NCI-H774 (cell line): Measurements from ENCODE around the gene ITIH5.
A peak's percentile ranks its signal among the peaks of the same experiment; 100 is the strongest.

Experiments
- DNase-seq: peaks from one replicate; lab custom pipeline; 2025; lab: John Stamatoyannopoulos, UW

Gene ITIH5

DNA sequence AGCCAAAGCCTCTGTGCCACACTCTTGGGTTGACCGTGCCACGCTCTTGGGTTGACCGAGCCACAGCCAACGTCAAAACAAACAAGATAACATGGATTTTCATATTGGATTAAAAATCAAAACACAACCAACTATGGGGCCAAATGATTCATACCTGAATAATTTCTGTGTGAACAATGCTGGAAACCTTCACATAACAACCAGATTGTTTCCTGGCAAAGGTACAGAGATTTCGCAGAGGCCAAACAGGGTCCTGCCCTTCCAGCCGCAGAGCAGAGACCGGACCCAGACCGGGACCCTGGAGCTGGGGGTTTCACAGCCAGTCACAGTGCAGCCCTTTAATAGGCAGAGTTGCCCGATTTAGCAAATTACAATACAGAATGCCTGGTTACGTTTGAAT, 40.5 kb downstream of the ITIH5 start:
- DNase-seq = no peak

GRCh38 chr10:7625836-7626235, 40.9 kb downstream of the ITIH5 start:
- no peak for DNase-seq

DNA sequence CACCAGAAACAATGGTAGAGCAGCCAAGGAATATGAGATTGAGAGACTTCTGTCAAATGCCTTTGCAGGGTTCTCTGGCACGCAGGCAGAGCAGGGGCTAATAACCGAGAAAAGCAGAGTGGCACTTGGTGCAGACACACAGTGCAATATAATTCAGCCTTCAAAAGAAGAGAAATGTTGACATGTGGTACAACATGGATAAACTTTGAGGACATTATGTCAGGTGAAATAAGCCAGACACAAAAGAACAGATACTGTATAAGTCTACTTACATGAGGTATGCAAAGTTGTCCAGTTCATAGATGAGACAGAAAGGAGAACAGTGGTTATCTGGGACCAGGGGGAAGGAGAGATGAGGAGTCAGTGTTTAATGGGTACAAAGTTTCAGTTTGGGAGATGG, 41.8 kb downstream of the ITIH5 start:
- no peak for DNase-seq

GRCh38 chr10:7622969-7623368, 43.8 kb downstream of the ITIH5 start:
- DNase-seq = peak; percentile 1

DNA sequence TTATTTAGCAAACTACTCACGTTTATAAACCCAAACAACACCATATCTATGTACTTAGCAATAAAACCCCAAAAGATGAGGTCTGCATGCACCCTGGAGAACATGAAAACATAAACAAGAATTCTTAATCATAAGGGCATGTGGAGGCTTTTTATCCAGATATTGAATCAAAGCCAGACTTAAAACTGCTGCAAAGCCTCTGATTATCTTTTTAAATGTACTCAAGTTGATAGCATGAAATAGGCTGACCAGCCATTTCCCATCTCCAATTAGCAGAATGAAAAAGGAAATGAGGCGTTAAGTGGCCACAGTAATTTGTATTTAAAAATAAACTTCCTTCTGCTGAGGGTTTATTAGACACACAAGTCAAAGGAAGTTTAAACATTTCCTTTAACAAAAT, 48.3 kb downstream of the ITIH5 start:
- DNase-seq = no peak

DNA sequence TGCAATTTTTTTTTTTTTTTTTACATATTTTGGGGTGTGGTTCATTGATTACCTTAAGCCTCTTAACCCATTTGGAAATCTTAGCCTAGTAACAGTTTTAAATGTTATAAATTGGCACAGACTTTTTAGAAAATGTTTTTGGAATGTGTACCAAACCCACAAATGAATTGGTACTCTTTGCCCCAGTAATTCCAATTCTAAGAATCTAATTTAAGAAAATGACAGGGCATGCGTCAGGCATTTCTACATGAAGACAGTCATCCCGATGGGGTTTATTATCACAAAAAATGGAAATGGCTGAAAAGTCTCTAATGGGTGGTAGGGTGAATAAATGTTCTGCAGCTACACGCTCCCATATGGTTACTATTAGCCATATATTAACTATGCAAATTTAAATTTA, 54.9 kb downstream of the ITIH5 start:
- DNase-seq = no peak

GRCh38 chr10:7610651-7611389, 55.9 kb downstream of the ITIH5 start:
- DNase-seq = no peak

GRCh38 chr10:7610026-7610425, 56.7 kb downstream of the ITIH5 start:
- DNase-seq = no peak

DNA sequence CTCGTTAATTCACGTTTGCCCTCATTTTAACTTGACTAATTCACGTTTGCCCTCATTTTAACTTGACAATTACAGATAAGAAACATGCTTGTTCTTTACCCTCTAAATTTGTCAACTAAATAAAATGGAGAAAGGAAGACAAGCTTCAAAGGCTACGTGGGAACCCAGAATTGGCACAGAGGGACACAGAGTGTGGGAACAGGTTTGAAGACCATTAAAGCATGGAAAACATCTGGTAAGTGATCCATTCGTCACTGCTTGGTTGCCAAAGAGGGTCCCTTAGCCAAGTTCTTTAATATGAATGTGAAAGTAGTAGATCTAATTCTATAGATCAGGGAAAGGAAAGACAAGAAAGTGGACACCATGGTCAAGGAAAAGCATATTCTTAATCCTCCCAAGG, 57.2 kb downstream of the ITIH5 start:
- no peak for DNase-seq

DNA sequence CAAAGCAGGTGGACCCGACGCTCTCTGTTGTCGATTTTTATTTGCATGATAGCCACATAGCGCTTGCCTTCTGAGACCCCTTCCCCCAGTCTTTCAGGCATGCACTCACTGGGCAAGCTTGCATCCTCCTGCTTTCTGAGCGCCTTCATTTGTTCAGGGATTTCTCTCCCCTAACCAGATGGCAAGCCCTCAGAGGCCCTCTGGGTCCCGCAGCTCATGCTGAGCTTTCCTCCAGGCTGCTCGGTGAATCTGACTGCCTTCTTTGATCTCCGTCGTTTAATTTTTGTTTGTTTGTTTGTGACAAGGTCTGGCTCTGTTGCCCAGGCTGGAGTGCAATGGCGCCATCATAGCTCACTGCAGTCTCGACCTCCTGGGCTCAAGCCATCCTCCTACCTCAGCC, 58.8 kb downstream of the ITIH5 start:
- DNase-seq = no peak

DNA sequence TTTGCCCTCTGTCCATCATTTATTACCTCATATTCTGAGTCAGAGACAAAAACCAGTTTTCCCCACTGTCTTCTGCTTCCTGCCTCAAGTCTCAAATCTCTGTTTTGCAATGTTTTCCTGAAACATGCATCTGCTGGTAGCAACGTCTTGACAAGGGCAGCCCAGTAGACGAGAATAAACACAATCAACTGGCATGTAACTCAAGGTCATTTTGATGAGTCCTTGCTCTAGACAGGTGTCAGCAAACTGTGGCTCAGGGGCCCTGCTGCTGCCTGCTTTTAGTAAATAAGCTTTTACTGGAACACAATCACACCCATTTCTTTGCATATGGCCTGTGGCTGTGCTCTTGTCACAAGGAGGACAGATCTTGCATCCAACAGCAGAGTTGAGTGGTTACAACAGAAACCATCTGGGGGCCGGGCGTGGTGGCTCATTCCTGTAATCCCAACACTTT, 59.8 kb downstream of the ITIH5 start:
- DNase-seq = no peak

DNA sequence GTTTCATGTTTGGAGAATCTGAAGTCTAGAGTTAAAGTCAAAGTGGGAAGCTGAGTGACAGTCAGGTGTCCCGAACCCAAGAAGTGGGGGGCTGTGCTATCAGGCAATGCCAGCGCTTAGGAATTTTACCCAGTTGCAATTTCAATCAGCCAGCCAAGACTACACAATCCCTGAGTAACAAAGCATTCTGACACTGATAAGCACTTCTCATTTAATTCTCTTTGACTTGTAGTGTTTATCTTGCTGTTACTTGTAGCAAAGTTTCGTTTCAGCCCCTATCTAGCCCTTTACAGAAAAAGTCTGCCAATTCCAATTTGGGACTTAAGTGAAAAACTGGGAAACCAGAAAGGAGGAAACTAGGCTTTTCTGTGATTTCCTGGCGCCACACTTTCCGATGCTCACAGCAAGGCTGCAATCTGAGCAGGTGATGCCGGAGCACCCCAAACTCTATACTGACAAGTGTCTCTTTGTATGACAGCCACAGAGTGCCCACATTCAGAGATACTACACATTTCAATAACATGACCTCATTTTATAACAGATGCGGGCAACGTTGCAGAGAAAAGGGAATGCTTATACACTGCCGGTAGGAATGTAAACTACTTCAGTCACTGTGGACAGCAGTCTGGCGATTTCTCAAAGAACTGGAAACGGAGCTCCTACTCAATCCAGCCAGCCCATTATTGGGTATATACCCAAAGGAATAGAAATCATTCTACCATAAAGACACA, 61.0 kb downstream of the ITIH5 start:
- no peak for DNase-seq

DNA sequence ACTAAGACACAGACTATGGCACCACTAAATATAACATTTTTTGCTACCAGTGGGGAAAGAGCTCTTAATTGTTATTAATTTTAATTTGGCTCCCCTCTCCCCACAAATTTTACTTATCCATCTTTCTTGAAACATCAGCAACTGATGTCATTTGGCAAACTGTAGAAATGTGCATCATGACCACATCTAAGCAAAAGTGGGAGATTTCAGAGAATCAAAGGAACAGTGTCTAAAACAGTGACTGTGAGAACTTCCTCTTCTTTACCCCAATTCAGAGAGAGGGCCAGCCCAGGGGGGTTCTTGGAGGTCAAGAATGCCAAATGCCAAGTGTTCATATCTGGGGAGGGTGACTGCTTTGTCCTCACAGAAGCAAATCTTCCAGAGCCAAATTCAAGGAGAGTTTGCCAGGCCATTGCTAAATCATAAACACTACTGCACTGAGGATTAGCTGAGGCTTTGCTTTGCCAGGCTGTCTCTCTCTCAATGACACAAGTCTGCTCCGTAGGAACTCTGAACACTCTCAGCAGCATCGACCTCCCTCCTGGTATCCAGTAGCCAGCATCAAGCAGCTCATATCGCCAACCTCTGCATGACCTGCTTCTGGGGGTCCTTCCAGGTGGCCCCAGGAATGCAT, 65.6 kb downstream of the ITIH5 start:
- no peak for DNase-seq

DNA sequence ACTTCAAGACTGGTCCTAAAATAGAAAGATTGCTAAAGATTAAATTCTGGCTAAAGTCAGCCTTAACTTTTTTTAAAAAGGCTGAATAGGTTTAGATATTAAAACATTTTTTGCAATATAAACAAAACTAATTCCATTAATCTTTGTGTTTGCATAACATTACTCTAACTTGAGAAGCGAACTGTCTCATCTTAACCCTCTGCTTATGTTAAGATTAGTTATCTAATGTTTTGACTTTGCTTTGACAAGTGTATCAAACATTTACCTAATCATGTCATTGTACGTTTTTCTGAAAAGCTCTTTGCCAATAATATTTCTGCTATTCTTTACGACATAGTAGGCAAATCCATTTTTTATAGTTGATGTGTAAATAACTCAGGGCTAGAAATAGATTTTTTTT, 68.0 kb downstream of the ITIH5 start:
- DNase-seq = no peak

DNA sequence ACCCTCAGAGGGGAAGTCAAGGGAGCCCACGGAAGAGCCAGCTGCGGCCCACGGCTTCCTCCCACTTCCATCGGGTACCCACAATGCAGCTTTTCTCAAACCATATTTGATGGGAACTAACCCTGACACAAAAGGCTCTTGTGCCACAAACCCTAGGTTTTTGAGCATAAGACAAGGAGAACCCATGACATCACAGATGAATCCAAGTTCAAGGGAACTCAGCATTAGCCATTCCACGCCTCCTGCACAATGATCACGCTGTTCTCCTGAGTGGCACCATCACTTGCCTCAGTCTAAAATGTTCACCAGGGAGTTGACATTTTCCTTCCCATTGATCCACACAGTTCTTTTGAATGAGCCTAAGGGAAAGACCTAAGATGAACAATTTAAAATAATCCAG, 70.4 kb downstream of the ITIH5 start:
- DNase-seq = no peak

DNA sequence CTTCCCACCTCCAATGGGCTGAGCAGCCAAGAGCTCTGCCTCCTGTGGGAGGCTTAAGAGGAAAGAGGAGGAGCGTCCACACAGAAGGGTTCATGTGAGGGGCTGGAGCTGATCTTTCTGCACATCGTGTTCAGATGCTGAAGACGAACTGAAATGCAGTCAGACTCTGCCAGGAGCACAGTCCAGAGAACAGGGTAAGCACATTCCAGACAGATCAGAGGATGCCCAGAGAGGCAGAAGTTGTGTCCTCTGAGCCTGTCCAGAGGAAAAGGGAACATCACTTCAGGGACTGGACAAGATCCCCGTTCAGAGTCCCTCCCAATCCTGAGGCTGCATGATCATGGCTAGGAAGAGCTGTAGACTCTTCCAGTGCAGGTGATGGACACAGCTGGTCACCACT, 72.9 kb downstream of the ITIH5 start:
- DNase-seq = no peak

DNA sequence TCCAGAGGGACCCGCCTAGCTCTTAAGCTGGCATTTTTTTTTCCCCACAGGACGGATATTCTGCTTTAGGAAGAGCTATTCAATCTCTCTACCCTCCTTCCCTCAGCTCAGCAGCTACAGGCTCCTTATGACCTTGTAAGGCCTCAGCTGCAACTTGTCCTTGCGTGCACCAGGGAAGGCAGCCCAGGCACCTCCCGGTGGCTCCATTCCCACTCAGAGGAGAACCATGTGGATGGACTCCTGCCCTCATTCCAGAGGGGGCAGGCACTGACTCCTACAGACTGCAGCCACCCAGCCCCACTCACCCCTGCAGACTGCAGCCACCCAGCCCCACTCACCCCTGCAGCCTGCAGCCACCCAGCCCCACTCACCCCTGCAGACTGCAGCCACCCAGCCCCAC, 73.7 kb downstream of the ITIH5 start:
- no peak for DNase-seq

DNA sequence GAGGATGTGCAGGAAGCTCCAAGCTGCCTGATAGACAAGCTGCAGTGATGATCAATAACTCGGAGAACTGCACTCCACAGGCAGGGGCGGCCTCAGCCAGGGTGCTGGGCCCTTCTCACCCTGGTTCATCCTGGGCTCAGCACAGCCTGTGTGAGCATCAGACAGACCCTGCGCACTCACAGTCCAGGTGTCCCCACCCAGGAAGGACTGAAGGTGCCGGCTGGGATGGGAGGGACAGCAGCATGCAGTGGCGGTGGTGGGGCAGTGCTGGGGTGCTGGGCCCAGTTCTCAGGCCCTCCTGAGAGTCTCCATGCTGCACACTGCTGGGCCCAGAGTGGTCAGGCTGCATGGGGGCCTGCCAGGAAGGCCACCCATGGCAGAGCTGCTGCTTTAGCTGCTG, 74.1 kb downstream of the ITIH5 start:
- DNase-seq = no peak

DNA sequence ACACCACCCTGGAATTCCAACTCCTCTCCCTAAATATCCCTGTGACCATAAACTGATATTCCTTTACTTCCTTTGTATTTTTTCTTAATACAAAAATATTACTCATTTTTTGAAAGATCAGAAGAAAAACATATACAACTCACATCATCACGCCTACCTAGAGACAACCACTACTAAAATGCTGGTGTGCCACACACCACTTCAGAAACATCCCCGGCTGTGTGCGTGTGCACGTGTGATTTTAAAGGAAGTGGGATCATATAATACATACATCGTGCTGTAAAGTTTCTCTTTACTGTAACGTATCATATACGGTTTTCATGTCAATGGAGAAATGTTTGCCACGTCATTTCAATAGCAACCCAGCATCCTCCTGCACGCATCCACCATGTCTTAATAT, 76.5 kb downstream of the ITIH5 start:
- DNase-seq = no peak

- no peak for DNase-seq
Observed at GRCh38 chr10:7589748-7590147, 77.0 kb downstream of the ITIH5 start.

- no peak for DNase-seq
Observed at GRCh38 chr10:7587865-7588188, 78.9 kb downstream of the ITIH5 start.

DNA sequence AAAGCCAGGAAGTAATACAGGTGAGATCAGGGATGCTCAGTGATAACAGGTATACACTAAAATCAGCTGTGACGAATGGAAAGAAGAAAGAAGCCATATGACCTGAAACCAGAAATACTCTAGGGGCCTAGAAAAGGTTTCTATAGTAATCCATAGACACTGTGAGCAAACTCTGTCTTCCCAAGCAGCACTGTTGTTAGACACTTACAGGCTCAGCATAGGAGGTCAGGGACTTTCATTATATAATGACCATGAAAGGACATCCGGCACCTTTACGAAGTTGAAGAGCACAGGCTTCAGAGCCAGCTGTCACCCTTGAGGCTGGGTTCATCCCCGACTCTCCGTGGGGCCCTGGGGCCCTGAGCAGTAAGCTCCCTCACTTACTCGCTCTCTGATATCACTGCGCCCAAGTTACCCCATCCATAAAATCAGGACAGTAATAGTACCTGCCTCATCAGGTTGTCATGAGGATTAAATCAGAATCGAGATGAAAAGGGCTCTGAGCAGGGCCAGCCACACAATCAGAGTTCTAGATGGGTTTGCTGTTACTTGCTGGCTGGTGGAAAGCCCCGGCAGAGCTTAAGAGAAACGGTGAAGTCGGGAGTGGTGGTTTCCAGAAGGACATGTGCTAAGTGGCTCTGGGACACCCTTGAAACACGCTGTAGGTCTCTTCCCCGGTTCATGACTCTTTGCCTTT, 79.5 kb downstream of the ITIH5 start:
- no peak for DNase-seq

- no peak for DNase-seq
Observed at GRCh38 chr10:7585228-7585627, 81.5 kb downstream of the ITIH5 start.
